AG09319 (cell line): ENCODE results near the gene RPP25.
A peak's percentile ranks its signal among the peaks of the same experiment; 100 is the strongest.

Experiments used
- DNase-seq: peaks from one replicate; pipeline ENCODE4 v3.0.0-alpha.2; 2010; ENCODE audit warnings: low read depth; ENCODE audit errors: extremely low read depth
- CTCF ChIP-seq: IDR thresholded peaks from 2 replicates; pipeline ENCODE4 v1.5.1; 2011; ENCODE audit warnings: low read depth, mild to moderate bottlenecking, inconsistent platforms, low read length, moderate library complexity

RPP25 gene

GRCh38 chr15:74958908-74959585 lies 2.5 kb upstream of the RPP25 start:
- DNase-seq = no peak
- no peak for TF ChIP-seq CTCF

GRCh38 chr15:74958320-74958907 lies 1.8 kb upstream of the RPP25 start:
- no peak for DNase-seq
- no peak; the same call in 1 of the 2 replicates for TF ChIP-seq CTCF

- no peak for DNase-seq
- no peak for TF ChIP-seq CTCF
Measured at GRCh38 chr15:74957476-74958035, 984 bp upstream of the RPP25 start.

- DNase-seq = no peak
Measured at GRCh38 chr15:74955796-74956647, 550 bp downstream of the RPP25 start.

GRCh38 chr15:74955017-74955416 lies 1.6 kb downstream of the RPP25 start:
- no peak for TF ChIP-seq CTCF
- no peak for DNase-seq

More at GRCh38 chr15:74955796-74956647, 550 bp downstream of the RPP25 start:
- TF ChIP-seq CTCF = peak; percentile 43

- TF ChIP-seq CTCF = no peak
- DNase-seq = no peak
Measured at GRCh38 chr15:74954515-74954914, 2.1 kb downstream of the RPP25 start.
